Inferior parietal cortex (tissue), 1 donor: ENCODE results near the gene PRG2.
A peak's percentile ranks its signal among the peaks of the same experiment; 100 is the strongest.
"Not testable (repeated sequence)": the region's sequence is repeated elsewhere in the genome, so short reads cannot be mapped to it uniquely, and the experiment has no call there.

ENCODE experiments used
- DNase-seq: peaks from one replicate; pipeline ENCODE4 v3.0.0-alpha.2; 2016; ENCODE audit errors: extremely low spot score

PRG2 gene

DNA sequence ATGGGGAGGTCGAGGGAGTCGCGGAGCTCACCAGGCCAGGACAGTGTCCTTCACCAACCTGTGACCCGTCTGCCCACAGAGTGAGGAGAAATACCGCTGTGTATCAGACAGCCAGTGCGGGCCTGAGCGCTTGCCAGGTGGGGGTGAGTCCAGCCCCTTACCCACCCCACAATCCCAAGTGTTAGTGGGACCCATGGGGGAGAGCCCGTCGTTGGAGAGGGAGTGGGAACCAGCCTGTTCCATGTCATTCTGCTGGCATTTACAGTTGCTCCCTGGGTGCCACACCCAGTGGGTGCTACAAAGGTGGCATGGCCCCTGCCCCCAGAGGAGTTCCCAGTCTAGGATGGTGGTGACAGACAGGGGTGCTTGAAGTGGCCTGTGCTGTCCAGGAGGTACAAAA is 43.1 kb downstream of the PRG2 start:
- no peak for DNase-seq

DNA sequence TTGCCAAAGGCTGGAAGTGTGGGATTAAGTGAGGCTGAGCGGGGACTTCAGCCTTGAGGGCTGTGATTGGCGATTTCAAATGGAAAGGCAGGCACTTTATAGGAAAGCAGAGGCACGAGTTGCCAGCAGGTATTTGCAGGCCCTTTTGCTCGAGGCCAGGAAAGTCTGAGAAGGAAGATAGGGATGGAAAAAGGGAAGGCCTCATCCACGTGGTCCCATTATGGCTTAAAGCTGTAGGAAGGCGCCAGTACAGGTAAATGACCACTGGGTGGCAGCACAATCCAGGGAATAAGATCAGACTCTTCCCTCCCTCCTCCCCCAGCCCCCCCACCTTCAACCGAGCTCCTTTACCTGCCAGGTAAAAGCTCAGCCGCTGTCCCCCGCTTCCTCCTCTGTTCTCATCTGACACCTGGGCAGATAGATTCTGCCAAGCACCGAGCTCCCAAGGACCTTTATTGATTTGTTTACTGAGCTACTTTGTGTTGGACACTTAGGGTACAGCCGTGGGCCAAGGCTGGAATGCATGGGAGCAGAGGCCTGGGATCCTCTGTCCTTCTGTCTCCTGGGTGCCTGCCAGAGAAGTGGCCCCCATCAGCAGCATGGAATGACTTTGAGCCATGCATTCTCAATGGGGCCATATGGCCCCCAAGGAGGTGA is 44.8 kb downstream of the PRG2 start:
- DNase-seq: peak; percentile 87

DNA sequence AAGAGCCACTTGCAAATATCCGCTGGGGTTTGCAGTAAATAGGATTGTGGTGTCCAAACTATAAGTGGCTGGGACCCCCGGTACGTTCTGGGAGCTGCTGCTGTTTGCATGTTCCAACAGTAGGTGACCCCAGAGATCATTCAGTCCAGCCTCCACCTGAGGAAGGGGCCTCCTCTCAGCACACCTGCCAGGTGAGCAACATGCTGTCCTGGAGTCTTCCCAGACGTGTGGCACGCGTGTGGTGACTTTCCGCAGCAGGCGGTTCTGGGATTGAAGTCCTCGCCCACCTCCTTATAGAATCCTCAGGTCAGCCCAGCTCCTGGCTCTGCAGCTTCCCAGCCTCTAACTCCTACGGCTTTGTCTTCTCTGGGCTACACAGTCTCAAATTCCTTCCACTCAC is 45.6 kb downstream of the PRG2 start:
- DNase-seq: no peak

DNA sequence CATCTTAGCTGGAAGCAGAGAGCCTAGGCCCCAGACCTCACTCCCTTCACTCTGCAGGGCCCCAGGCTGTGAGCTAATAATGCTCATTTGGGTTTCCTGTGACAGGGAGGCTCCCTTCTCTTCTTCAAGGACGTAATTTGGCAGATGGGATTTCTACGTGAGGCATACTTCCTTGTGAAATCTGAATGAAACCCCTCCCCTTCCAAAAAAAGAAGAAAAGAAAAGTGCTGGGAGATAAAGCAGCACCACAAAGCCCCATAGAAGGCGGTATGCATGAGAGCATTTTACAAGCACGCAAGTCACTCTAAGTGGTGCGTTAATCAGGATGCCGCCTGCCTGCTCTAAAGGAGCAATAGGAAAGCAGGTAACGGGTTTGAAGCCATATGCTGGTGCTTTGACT is 46.6 kb downstream of the PRG2 start:
- no peak for DNase-seq

DNA sequence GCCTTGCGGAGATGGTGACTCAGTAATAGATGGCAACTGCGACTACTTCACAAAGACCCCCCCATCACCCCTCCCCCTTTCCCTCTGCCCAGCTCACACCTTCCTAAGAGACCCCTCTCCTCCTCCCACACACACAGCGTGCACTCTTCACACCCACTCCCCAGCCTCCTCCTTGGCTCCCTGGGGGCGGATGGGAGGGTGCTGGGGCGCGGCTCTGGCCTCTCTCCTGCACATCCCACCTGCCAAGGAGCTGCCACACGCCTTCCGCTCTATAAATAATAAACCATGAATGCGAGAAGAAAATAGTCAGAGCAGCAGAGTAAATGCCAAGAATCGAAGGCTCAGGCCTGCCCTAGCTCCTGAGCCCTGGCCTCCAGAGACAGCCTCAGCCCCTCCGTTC is 47.7 kb downstream of the PRG2 start:
- no peak for DNase-seq

DNA sequence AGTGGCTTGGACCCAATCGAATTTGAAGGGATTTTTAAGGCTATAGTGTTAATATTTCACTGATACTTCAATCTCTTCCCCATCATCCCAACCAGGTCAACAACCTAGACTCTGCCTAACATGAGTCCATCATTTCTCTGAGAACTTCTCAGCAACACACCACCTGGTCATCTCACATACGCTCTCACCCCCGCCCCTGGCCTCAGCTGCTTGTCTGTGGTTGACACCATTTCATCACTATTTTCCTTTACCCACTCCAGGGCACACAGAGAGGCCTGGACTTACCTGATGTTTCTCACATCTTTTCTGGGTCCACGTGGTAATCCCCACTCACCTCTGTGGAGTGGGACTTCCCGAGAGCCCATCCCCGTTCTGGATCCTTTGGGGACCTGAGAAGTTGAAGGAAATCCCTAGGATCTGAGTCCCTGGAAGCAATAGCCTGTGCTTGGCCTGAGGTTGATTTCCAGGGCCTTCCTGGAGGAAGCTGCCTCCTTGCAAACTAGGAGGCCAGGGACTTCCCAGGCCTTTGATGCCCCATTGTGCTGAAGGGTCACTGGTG is 49.1 kb downstream of the PRG2 start:
- DNase-seq: no peak

DNA sequence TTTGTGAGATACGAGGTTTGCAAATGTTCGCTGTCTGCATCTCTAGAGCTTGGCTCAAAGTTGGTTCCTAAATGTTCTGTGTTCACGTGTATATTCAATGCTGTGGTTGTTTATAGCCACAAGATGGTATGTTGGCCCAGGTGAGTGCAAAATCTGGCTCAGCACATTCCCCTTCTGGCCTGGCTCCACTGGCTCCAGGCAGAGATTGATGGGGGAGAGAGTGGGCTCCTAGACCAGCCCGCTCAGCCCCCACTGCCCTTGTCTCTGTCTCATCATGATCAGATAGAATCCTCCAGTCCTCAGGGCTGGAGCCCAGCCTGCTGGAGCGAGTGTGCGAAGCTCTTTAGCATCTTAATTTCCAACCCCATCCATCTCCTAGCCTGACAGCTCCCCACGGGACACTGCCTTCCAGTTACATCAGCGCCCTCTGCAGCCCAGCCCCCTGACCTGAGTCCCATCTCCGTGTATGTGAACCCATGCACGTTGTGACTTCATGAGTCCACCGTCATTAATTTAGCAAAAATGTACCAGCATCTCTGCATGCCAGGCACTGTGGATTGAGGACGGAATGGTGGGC is 50.3 kb downstream of the PRG2 start:
- DNase-seq: no peak

DNA sequence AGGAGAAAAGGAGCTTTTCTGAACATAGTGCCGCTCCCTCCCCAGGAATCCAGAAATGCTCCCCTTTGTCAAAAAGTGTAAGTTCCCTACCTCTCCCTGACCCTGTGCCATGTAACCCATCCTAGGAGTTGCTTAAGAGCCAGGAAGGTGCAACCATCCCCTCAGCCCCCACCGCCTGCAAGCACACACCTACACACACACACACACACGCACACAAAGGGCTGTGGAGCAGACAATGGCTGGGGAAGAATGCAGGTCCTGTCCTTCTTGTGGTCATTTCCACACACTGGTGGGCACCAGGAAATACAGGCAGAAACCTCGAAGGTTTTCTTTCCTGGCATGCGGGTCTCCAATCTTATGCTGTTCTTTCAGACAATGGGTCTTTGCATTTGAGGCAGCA is 51.1 kb downstream of the PRG2 start:
- no peak for DNase-seq

DNA sequence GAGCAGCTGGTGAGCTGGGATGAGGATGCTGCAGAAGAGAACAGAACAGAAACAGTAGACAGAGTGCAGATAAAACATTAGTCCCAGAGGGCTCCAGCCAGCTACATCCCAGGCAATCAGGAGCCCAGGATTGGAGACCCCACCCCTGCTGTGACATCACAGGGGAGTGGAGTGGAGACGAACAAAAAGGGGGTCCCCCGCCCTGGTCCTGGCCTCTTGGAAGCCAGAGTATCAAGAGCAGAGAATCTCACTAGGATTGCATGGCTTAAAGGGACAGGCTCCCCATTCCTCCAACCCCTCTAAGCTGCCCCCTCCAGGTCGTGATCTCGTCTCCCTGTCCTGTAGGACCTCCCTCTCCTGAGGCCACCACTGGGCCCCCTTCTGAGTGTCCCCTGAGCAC is 52.3 kb downstream of the PRG2 start, which contains the start of gene P2RX3:
TSS of gene P2RX3 (plus strand) at position 211 of the 400 bp plus-strand sequence. CDS start 199 bp downstream, outside the sequence.
- DNase-seq: no peak

DNA sequence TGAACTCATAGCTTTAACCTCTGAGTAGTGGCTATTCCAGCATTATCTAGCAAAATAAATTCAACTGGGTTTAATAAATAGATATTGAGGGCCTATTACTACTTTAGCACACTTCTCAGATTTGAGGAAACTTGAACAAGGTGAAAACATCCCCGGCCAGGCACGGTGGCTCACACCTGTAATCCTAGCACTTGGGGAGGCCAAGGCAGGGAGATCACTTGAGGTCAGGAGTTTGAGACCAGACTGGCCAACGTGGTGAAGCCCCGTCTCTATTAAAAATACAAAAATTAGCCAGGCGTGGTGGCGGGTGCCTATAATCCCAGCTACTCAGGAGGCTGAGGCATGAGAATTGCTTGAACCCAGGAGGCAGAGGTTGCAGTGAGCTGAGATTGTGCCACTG is 53.6 kb downstream of the PRG2 start:
- not testable (repeated sequence) for DNase-seq
